Activated B cell treated with CpG ODN at 0.5 μM for 24 hours (primary cell): ENCODE measurements around the gene CLCNKA. TPM values are rescaled to one million over a fixed set of nuclear protein-coding genes. Genes with fewer than 3 reads are reported as not detected.

Experiments used
- ATAC-seq: fragments of 200-7000 bp; cut with Tn5 transposase; one replicate; pipeline ENCODE4 v1.10.0; 2021; ENCODE audit warnings: low read depth, mild to moderate bottlenecking, moderate library complexity
- CTCF ChIA-PET: fragments of 350-600 bp; sonication (Branson Sonifier 250); formaldehyde crosslinking; loops from one replicate; lab custom pipeline; 2021; ENCODE audit warnings: antibody characterized with exemption; lab: Charles Lee
- POLR2A ChIA-PET: fragments of 350-600 bp; sonication (Branson Sonifier 250); formaldehyde crosslinking; loops from one replicate; lab custom pipeline; 2021; ENCODE audit warnings: antibody characterized with exemption; lab: Charles Lee
- DNase-seq: peaks from one replicate; pipeline ENCODE4 v3.0.0; 2022
- H3K27ac Mint-ChIP-seq: one replicate; pipeline ENCODE4 v1.8.0; 2020; ENCODE audit warnings: mixed read lengths
- H3K27me3 Mint-ChIP-seq: one replicate; pipeline ENCODE4 v1.8.0; 2021; ENCODE audit warnings: mixed read lengths
- H3K36me3 Mint-ChIP-seq: one replicate; pipeline ENCODE4 v1.8.0; 2021; ENCODE audit warnings: low read depth, mixed read lengths
- H3K4me1 Mint-ChIP-seq: one replicate; pipeline ENCODE4 v1.8.0; 2021; ENCODE audit warnings: mixed read lengths
- H3K4me3 Mint-ChIP-seq: one replicate; pipeline ENCODE4 v1.8.0; 2020; ENCODE audit warnings: mild to moderate bottlenecking, mixed read lengths
- H3K9me3 Mint-ChIP-seq: one replicate; pipeline ENCODE4 v1.8.0; 2020; ENCODE audit warnings: mixed read lengths
- CTCF ChIP-seq: fragments of 200-600 bp; IDR thresholded peaks from one replicate; pipeline ENCODE4 v1.8.0; 2022; ENCODE audit warnings: antibody characterized with exemption, mild to moderate bottlenecking
- intact Hi-C: fragments of 100-400 bp; cut with micrococcal nuclease; formaldehyde crosslinking; loops from one replicate; pipeline ENCODE4 v1.15.1; 2024
- total RNA-seq: library from RNA; stranded (reverse); gene quantifications from 2 replicates; pipeline ENCODE4 v1.2.3, GENCODE V29; 2022

The CLCNKA gene
- total RNA-seq, 1 donor from 2014 or later = 0.24 TPM

DNA sequence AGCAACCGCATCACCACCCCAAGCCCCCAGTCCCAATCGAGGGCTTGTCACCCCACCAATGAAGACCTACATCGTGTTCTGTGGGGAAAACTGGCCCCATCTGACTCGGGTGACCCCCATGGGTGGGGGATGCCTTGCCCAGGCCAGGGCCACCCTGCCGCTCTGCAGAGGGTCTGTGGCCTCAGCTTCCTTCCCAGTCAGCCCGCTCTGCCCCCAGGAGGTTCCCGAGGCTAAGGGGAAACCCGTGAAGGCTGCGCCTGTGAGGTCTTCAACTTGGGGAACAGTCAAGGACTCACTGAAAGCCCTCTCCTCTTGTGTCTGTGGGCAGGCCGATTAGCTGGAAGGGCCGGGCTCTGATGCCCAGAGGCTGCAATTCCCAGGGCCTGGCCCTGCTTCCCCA lies 15.8 kb upstream of the CLCNKA start:
- DNase-seq (no peak), ATAC-seq (no peak)
- CTCF ChIA-PET = interaction anchor here (0.9 kb wide), 1 partner anchor 190 kb away, joined by 6 read pairs; no protein-coding TSS in a partner anchor
- H3K9me3 Mint-ChIP-seq = no peaks in the 10 kb centered on the region
- no peak overlapping the region for H3K27ac Mint-ChIP-seq
- H3K36me3 Mint-ChIP-seq = no peaks in the 10 kb centered on the region
- POLR2A ChIA-PET = interaction anchor here (1.2 to 3.2 kb wide), 4 partner anchors 31 to 190 kb away, joined by 5 to 19 read pairs (median 6); partner anchors contain the start of gene ZBTB17
- peaks cover 26% of the 10 kb centered on the region for H3K4me1 Mint-ChIP-seq
- intact Hi-C loops = loop anchor here (5.0 kb wide), 1 partner anchor 39 kb away; no protein-coding TSS in a partner anchor
- no peak for TF ChIP-seq CTCF
- no peaks in the 10 kb centered on the region for H3K27me3 Mint-ChIP-seq
- H3K4me3 Mint-ChIP-seq = peak overlapping the region; percentile 26

DNA sequence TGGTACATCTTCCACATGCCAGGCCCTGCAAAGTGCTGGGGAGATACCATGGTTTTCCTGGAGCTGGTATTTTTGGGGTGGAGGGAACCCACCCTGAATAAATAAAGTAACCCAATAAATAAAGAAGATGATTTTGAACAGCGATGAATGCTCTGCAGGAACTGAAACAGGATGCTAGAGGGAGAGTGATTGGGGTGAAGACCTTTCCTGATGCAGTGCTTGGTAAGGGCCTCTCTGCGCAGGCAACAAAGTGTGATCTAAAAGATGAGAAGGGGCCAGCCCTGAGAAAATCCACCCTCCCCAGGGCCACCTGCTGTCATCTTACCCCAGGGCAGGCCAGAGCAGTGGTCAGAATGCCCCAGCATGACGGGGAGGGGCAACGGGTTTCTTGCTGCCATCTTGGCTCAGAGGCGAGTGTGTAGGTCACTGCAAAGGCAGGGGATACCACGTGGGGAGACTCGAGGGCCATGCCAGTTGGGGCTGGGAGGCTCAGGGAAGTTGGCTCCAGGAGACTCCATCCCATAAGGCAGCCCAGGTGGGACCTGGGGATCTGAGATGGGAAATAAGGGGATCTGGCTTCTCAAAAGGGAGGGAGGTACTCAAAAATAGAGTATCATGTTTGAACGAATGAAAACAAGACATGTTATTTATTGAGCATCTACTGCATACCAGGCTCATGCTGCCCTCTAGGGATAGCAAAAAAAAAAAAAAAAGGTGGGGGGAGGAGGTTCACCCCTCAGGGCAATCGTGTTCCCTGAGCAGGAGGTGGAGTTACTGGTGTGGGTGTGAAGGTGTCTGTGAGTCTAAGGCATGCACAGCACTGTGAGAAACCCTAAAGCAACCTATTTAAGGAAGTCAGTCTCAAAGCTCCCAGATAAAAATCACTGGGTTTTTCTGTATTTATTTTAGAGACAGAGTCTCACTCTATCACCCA lies 15.0 kb upstream of the CLCNKA start:
- Mint-ChIP-seq H3K27me3 (no peaks in the 10 kb centered on the region), H3K36me3 (no peaks in the 10 kb centered on the region), H3K4me3 (peak overlapping the region; percentile 26), H3K9me3 (no peaks in the 10 kb centered on the region), H3K27ac (peak overlapping the region; percentile 27), H3K4me1 (peaks cover 26% of the 10 kb centered on the region)
- TF ChIP-seq CTCF = no peak
- intact Hi-C loops = loop anchor here (5.0 kb wide), 1 partner anchor 40 kb away; no protein-coding TSS in a partner anchor
- ATAC-seq (peak; percentile 51), DNase-seq (no peak)
- ChIA-PET CTCF (interaction anchor here (0.6 to 2.2 kb wide), 8 partner anchors 31 to 870 kb away, joined by 3 to 6 read pairs (median 3); partner anchors contain the start of genes FAM131C and ZBTB17), POLR2A (interaction anchor here (0.5 to 3.2 kb wide), 4 partner anchors 32 to 235 kb away, joined by 3 to 19 read pairs (median 4); partner anchors contain the start of gene ZBTB17)

DNA sequence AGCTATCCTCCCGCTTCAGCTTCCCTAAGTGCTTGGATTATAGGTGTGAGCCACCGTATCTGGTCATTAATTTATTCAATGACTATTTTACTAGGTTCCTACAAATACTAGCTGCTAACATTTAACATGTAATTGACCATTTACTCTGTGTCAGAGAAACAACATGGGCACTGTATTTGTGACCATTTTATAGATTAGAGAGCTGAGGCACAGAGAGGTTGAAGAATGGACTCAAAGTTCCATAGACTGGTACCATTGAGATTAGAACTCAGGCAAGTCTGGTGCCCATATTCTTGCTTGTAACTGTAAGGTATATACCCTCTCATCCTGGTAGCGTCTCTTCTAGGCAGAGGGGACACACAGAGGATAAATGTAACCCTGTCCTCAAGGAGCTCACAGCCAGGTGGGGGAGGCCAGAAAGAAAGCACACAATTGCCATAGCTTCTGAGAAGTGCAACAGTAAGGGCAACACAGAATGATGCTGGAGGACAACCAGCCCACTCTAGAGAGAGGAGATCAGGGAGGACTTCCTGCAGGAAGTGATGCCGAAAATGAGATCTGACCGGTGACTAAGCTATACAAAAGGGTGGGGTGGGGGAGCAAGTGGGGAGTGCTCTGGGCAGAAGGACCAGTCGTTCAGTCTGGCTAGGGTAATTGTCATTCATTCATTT lies 14.0 kb upstream of the CLCNKA start:
- Mint-ChIP-seq H3K27me3 (no peaks in the 10 kb centered on the region), H3K9me3 (no peaks in the 10 kb centered on the region), H3K4me3 (no peak overlapping the region), H3K4me1 (peaks cover 34% of the 10 kb centered on the region), H3K36me3 (no peaks in the 10 kb centered on the region), H3K27ac (no peak overlapping the region)
- intact Hi-C loops = loop anchor here (5.0 kb wide), 1 partner anchor 41 kb away; no protein-coding TSS in a partner anchor
- DNase-seq = no peak
- TF ChIP-seq CTCF = no peak
- POLR2A ChIA-PET = interaction anchor here (0.5 to 1.6 kb wide), 4 partner anchors 33 to 234 kb away, joined by 3 to 8 read pairs (median 4); no protein-coding TSS in a partner anchor
- ATAC-seq = no peak
- CTCF ChIA-PET = interaction anchor here (0.6 to 2.2 kb wide), 9 partner anchors 32 to 869 kb away, joined by 3 to 6 read pairs (median 3); partner anchors contain the start of genes FAM131C and ZBTB17

GRCh38 chr1:16009030-16009460 lies 12.8 kb upstream of the CLCNKA start:
- H3K9me3 Mint-ChIP-seq = no peaks in the 10 kb centered on the region
- peak; percentile 84 for TF ChIP-seq CTCF
- POLR2A ChIA-PET = no interaction called here
- peak; percentile 67 for DNase-seq
- CTCF ChIA-PET = interaction anchor here (0.7 to 2.2 kb wide), 5 partner anchors 47 to 217 kb away, joined by 3 to 6 read pairs (median 4); no protein-coding TSS in a partner anchor
- intact Hi-C loops = loop anchor here (1.0 to 5.0 kb wide), 6 partner anchors 24 to 235 kb away; no protein-coding TSS in a partner anchor
- peaks cover 40% of the 10 kb centered on the region for H3K4me1 Mint-ChIP-seq
- peak; percentile 33 for ATAC-seq
- H3K27me3 Mint-ChIP-seq = no peaks in the 10 kb centered on the region
- H3K36me3 Mint-ChIP-seq = no peaks in the 10 kb centered on the region
- H3K27ac Mint-ChIP-seq = no peak overlapping the region
- H3K4me3 Mint-ChIP-seq = no peak overlapping the region
